Body of pancreas (tissue), 4 donors: ENCODE measurements around the gene CYB561D2.

ENCODE experiments used
- POLR2A ChIP-seq, 3 donors: fragments of 450-650 bp; IDR thresholded peaks; one replicate each; pipeline ENCODE4 v1.6.1; 2016; ENCODE audit warnings: antibody characterized with exemption in 3 of 3, mild to moderate bottlenecking in 2 of 3
- TF ChIP-seq, protein P1 (sequence below), 7 experiments: fragments of 450-650 bp in 4 of 7; fragments of 200-600 bp in 3 of 7; sonication (generic) in 3 of 7; IDR thresholded peaks; one replicate each; pipeline ENCODE4 v1.5.1; 2016 to 2019; ENCODE audit warnings: antibody characterized with exemption in 7 of 7

DNA sequence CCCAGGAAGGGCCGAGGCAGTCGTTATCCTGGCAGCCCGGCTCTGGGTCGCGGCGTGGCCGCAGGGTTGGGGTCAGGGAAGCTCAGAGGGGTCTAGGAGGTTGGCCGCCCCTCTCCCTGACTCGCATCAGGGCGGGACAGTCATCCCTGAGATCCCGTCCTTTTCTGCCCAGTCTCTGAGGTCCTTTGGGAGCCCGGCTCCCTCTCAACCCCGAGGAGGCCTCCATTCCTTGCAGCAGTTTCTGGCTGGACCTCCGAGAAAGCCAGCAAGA, 28.6 kb upstream of the CYB561D2 start:
- TF ChIP-seq, protein P1, sequence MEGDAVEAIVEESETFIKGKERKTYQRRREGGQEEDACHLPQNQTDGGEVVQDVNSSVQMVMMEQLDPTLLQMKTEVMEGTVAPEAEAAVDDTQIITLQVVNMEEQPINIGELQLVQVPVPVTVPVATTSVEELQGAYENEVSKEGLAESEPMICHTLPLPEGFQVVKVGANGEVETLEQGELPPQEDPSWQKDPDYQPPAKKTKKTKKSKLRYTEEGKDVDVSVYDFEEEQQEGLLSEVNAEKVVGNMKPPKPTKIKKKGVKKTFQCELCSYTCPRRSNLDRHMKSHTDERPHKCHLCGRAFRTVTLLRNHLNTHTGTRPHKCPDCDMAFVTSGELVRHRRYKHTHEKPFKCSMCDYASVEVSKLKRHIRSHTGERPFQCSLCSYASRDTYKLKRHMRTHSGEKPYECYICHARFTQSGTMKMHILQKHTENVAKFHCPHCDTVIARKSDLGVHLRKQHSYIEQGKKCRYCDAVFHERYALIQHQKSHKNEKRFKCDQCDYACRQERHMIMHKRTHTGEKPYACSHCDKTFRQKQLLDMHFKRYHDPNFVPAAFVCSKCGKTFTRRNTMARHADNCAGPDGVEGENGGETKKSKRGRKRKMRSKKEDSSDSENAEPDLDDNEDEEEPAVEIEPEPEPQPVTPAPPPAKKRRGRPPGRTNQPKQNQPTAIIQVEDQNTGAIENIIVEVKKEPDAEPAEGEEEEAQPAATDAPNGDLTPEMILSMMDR (IDR thresholded peaks at IDR 0.05), result no peak
- peak in 1 of 3 donors; percentile 3 for TF ChIP-seq POLR2A (IDR thresholded peaks at IDR 0.05)
